Pancreas (tissue), 10 donors: Measurements from ENCODE around the gene ZNRF4. TPM values are rescaled to one million over a fixed set of nuclear protein-coding genes. Genes with fewer than 3 reads are reported as not detected.

Experiments
- ATAC-seq, 4 donors: fragments of 200-7000 bp; cut with Tn5 transposase; one replicate each; pipeline versions ENCODE4 v1.8.0 to v1.9.1; 2020; ENCODE audit warnings: mild to moderate bottlenecking in 4 of 4, moderate library complexity in 4 of 4
- DNase-seq, 6 donors: peaks; one replicate each; pipeline ENCODE4 v3.0.0-alpha.2; 2020
- FAIRE-seq: peaks from 2 replicates; lab custom pipeline; 2012; peaks lifted over from hg19 to GRCh38; lab: Jason Lieb, UNC
- H3K27ac ChIP-seq, 4 donors: fragments of 200-600 bp; sonication (generic); 1 replicate in 3 of 4; 2 replicates in 1 of 4; pipeline versions ENCODE4 v1.5.0 to v1.8.0; 2020
- H3K27me3 ChIP-seq, 4 donors: fragments of 200-600 bp; one replicate each; pipeline ENCODE4 v1.8.0; 2021
- H3K36me3 ChIP-seq, 3 donors: fragments of 200-600 bp; sonication (generic) in 1 of 3; one replicate each; pipeline versions ENCODE4 v1.5.0 to v1.8.0; 2020 to 2021
- H3K4me1 ChIP-seq, 3 donors: fragments of 200-600 bp; one replicate each; pipeline ENCODE4 v1.8.0; 2021
- H3K4me3 ChIP-seq, 4 donors: fragments of 200-600 bp; sonication (generic) in 2 of 4; one replicate each; pipeline versions ENCODE4 v1.5.0 to v1.8.0; 2020 to 2021
- H3K9me3 ChIP-seq, 4 donors: fragments of 200-600 bp; one replicate each; pipeline ENCODE4 v1.8.0; 2021
- CTCF ChIP-seq, 4 donors: fragments of 200-600 bp; sonication (generic) in 3 of 4; IDR thresholded peaks; one replicate each; pipeline versions ENCODE4 v1.5.0 to v1.8.0; 2021; ENCODE audit warnings: antibody characterized with exemption in 4 of 4
- WGBS, 2 donors: extraction: QIAGEN DNeasy Blood & Tissue Kit; methylation state at CpG; one replicate each; pipeline ENCODE4 v1.1.7; 2013; 5-methylcytosine and 5-hydroxymethylcytosine counted together
- intact Hi-C, 3 donors: fragments of 100-400 bp; cut with DNase I; formaldehyde crosslinking; loops; one replicate each; pipeline versions ENCODE4 v1.11.1 to v1.14.2; 2022
- polyA plus RNA-seq, 2 donors: library from polyadenylated mRNA; stranded (reverse); fragments of 200-250 nt; gene quantifications; one replicate each; pipeline ENCODE4 v1.2.3, GENCODE V29; 2013
- total RNA-seq, 6 donors: library from RNA; stranded (reverse); fragmentation: NEBNext Ultra II Directional in 4 of 6; extraction: Animal tissue kit (Norgen Biotek cat#: 25700) in 4 of 6; gene quantifications; one replicate each; pipeline versions ENCODE4 v1.2.1 to v1.2.4, GENCODE V29; 2021 to 2023
- donor health status: healthy with polysubstance abuse.
- donor health status: DM: no; HTN: no; CAD: no; lungs with moderate emphysema.
- donor health status: DM: no; HTN: no; CAD: no.
- donor health status: control.
- donor health status: control.
- donor health status: Bipolar disorder and iron deficiency.
- donor health status: DM: yes; HTN: yes; CAD: no.
- donor health status: DM: no; HTN: no; CAD: no.
- donor health status: DM: no; HTN: no; CAD: no.
- donor health status: DM: yes; HTN: yes; CAD: no.

ZNRF4 gene
- total and polyA plus RNA-seq, 8 donors: not detected

- H3K4me1 ChIP-seq: no peaks in the 10 kb centered on the region
- H3K9me3 ChIP-seq: no peaks in the 10 kb centered on the region
- TF ChIP-seq CTCF (IDR thresholded peaks at IDR 0.05): no peak
- DNase-seq (no peak), ATAC-seq (no peak), FAIRE-seq (no peak)
- intact Hi-C loops: no loop called here
- WGBS, 2 donors: 18 to 23% methylated on average over 15 of the region's 15 CpGs
- peaks cover 0 to 5% (median 0%) of the 10 kb centered on the region in 4 donors for H3K27me3 ChIP-seq
- no peak overlapping the region for H3K27ac ChIP-seq
- no peak overlapping the region for H3K4me3 ChIP-seq
- no peaks in the 10 kb centered on the region for H3K36me3 ChIP-seq
Measured at GRCh38 chr19:5448374-5448773, 6.8 kb upstream of the ZNRF4 start.

- no peak overlapping the region for H3K27ac ChIP-seq
- no peaks in the 10 kb centered on the region for H3K4me1 ChIP-seq
- TF ChIP-seq CTCF (IDR thresholded peaks at IDR 0.05): no peak
- intact Hi-C loops: no loop called here
- no peaks in the 10 kb centered on the region for H3K9me3 ChIP-seq
- H3K4me3 ChIP-seq: no peak overlapping the region
- no peaks in the 10 kb centered on the region for H3K36me3 ChIP-seq
- DNase-seq (no peak), ATAC-seq (no peak), FAIRE-seq (no peak)
- 40 to 49% methylated on average over 9 of the region's 9 CpGs for WGBS, 2 donors
- H3K27me3 ChIP-seq: peaks cover 0 to 5% (median 0%) of the 10 kb centered on the region in 4 donors
Measured at GRCh38 chr19:5450482-5451126, 4.6 kb upstream of the ZNRF4 start.

- Histone ChIP-seq H3K9me3 (no peaks in the 10 kb centered on the region), H3K27ac (no peak overlapping the region), H3K4me1 (no peaks in the 10 kb centered on the region), H3K36me3 (no peaks in the 10 kb centered on the region), H3K27me3 (peaks cover 0 to 5% (median 0%) of the 10 kb centered on the region in 4 donors), H3K4me3 (no peak overlapping the region)
- ATAC-seq (no peak), DNase-seq (no peak), FAIRE-seq (no peak)
- TF ChIP-seq CTCF (IDR thresholded peaks at IDR 0.05): no peak
- intact Hi-C loops: no loop called here
- WGBS, 2 donors: 40 to 50% methylated on average over 10 of the region's 10 CpGs
Measured at GRCh38 chr19:5451494-5451893, 3.7 kb upstream of the ZNRF4 start.

GRCh38 chr19:5452594-5453565 lies 2.3 kb upstream of the ZNRF4 start:
- WGBS, 2 donors: 79 to 81% methylated on average over 16 of the region's 16 CpGs
- no peak for DNase-seq
- Histone ChIP-seq H3K27ac (no peak overlapping the region), H3K27me3 (peaks cover 0 to 5% (median 0%) of the 10 kb centered on the region in 4 donors), H3K4me3 (no peak overlapping the region), H3K36me3 (no peaks in the 10 kb centered on the region), H3K9me3 (no peaks in the 10 kb centered on the region), H3K4me1 (no peaks in the 10 kb centered on the region)
- no peak for TF ChIP-seq CTCF (IDR thresholded peaks at IDR 0.05)
- no peak for FAIRE-seq
- ATAC-seq: no peak
- intact Hi-C loops: no loop called here
